Activated naive CD8-positive, alpha-beta T cell treated with anti-CD3 and anti-CD28 coated beads for 36 hours (primary cell): Measurements from ENCODE around the gene ISLR2. TPM values are rescaled to one million over a fixed set of nuclear protein-coding genes. Genes with fewer than 3 reads are reported as not detected.
A peak's percentile ranks its signal among the peaks of the same experiment; 100 is the strongest.
"Not testable (repeated sequence)": the region's sequence is repeated elsewhere in the genome, so short reads cannot be mapped to it uniquely, and the experiment has no call there.

ENCODE experiments used
- DNase-seq: peaks from one replicate; pipeline ENCODE4 v3.0.0; 2021
- H3K27ac Mint-ChIP-seq: one replicate; pipeline ENCODE4 v1.8.0; 2022; ENCODE audit warnings: mild to moderate bottlenecking, moderate library complexity, mixed read lengths
- H3K27me3 Mint-ChIP-seq: one replicate; pipeline ENCODE4 v1.8.0; 2022; ENCODE audit warnings: mild to moderate bottlenecking, mixed read lengths
- H3K36me3 Mint-ChIP-seq: one replicate; pipeline ENCODE4 v1.8.0; 2021; ENCODE audit warnings: mild to moderate bottlenecking, mixed read lengths
- H3K4me1 Mint-ChIP-seq: one replicate; pipeline ENCODE4 v1.8.0; 2021; ENCODE audit warnings: mixed read lengths
- H3K4me3 Mint-ChIP-seq: one replicate; pipeline ENCODE4 v1.8.0; 2022; ENCODE audit warnings: mild to moderate bottlenecking, moderate library complexity, mixed read lengths
- H3K9me3 Mint-ChIP-seq: one replicate; pipeline ENCODE4 v1.8.0; 2022; ENCODE audit warnings: mixed read lengths
- total RNA-seq, 2 experiments: library from RNA; stranded (reverse); gene quantifications; one replicate each; pipeline ENCODE4 v1.2.3, GENCODE V29; 2021

Gene ISLR2
- total RNA-seq, 2 experiments from 2014 or later: not detected

DNA sequence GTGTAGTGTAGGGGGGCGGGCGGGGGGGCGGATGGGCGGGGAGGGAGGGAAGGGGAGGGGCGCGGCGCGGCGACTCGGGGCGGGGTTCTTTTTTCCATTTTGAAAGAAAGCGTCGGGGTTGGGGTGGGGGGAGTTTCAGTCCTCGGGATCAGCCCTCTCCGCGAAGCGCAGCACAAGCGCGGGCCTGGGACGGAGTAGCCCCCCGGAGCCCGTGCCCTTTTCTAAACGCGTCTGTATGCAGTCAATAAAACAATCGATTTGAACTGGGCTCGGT lies 6.1 kb downstream of the ISLR2 start:
- no peaks in the 10 kb centered on the region for H3K36me3 Mint-ChIP-seq
- peaks cover 93% of the 10 kb centered on the region for H3K27me3 Mint-ChIP-seq
- no peak overlapping the region for H3K27ac Mint-ChIP-seq
- H3K4me3 Mint-ChIP-seq: peak overlapping the region; percentile 66
- no peak for DNase-seq
- H3K4me1 Mint-ChIP-seq: peaks cover 23% of the 10 kb centered on the region
- H3K9me3 Mint-ChIP-seq: no peaks in the 10 kb centered on the region

DNA sequence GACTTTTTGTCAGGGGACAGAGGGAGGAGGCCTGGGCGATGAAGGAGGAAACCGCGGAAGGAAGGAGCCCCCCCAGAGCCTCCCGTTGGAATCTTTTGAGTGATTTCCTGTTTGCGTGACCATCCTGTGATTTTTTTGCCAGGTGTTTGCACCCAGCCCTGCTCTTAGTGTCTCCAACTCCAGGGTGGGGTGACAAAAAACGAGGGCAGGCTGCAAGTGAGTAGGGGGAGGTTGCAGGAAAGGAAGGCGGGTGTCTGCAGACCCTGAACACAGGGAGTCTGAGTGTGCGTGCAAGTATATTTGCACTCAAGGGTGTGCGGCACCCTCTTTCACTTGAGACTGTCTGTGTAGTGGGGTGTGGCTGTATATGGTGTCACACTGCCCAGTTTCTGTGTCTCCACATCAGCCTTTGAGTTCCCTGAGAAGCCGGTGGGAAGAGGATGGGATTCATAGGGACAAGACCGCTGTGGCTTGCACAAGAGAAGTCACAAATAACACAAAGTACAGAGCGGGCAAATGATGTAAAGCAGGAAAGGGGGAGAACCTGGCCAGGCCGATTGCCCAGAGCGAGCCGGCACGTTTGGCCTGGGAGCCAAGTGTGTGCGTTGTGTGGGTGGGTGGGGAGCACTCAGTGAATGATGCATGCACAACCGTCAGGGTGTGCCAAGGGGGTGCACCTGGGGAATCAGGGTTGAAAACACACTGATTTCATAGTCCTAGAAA lies 6.6 kb downstream of the ISLR2 start:
- no peaks in the 10 kb centered on the region for H3K36me3 Mint-ChIP-seq
- no peaks in the 10 kb centered on the region for H3K9me3 Mint-ChIP-seq
- peak overlapping the region; percentile 66 for H3K4me3 Mint-ChIP-seq
- no peak overlapping the region for H3K27ac Mint-ChIP-seq
- DNase-seq: no peak
- H3K27me3 Mint-ChIP-seq: peaks cover 92% of the 10 kb centered on the region
- peaks cover 23% of the 10 kb centered on the region for H3K4me1 Mint-ChIP-seq

DNA sequence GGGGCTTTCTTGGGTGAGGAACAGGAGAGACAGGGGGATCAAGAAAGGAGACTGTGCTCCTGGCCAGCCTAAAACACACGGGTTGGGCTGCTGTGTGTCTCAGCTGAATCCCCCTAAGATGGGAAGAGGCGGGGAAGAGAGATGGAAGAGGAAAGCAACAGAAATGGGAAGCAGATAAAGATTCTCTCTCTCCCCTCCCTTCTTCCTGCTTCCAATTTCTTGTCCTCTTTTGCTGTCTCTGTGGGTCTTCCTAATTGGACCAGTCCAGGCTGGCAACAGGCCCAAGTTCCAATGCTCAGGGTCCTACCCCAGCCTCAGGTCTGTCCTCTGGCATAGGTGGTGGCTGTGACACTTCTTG lies 7.1 kb downstream of the ISLR2 start:
- no peak overlapping the region for H3K27ac Mint-ChIP-seq
- H3K9me3 Mint-ChIP-seq: no peaks in the 10 kb centered on the region
- no peak overlapping the region for H3K4me3 Mint-ChIP-seq
- peaks cover 90% of the 10 kb centered on the region for H3K27me3 Mint-ChIP-seq
- no peaks in the 10 kb centered on the region for H3K36me3 Mint-ChIP-seq
- no peak for DNase-seq
- H3K4me1 Mint-ChIP-seq: peaks cover 20% of the 10 kb centered on the region

DNA sequence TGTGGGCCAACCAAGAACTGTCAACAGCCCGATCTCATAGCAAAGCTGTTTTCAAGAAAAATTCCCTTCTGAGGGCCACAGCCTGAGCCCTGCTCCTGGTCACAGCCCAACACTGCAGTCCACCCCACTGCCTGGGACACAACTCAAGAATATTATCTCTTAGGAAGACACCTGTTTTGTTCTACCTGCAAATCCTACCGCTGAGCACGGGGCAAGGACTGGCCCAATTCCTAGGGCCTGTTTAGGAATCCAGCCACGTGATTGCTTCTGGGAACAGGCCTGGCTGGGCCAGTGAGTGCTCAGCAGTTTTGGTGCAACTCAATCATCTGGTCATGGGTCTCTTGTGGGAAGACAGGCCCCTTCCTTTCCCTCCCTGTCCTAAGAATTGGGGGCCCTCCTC lies 8.3 kb downstream of the ISLR2 start:
- no peak for DNase-seq
- H3K9me3 Mint-ChIP-seq: no peaks in the 10 kb centered on the region
- peaks cover 20% of the 10 kb centered on the region for H3K4me1 Mint-ChIP-seq
- H3K27me3 Mint-ChIP-seq: peaks cover 79% of the 10 kb centered on the region
- H3K36me3 Mint-ChIP-seq: no peaks in the 10 kb centered on the region
- no peak overlapping the region for H3K27ac Mint-ChIP-seq
- no peak overlapping the region for H3K4me3 Mint-ChIP-seq

DNA sequence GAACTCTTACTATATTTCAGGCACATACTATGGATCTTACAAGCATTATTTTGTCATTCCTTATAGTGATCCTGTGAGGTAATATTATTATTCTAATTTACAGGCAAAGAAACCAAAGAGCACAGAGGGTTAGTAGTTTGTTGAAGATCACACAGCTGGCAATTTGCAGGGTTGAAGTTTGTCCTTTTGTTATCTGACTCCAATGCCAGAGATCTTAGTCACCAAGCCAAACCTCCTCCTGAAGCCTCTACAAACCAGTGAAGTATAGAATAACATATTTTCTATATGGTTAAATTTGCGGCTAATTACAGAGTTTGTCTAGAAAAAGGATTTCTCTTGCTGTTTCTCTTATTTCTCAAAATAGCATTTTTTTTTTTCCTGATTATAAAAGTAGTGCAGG lies 11.2 kb downstream of the ISLR2 start:
- H3K27me3 Mint-ChIP-seq: peaks cover 76% of the 10 kb centered on the region
- H3K36me3 Mint-ChIP-seq: no peaks in the 10 kb centered on the region
- H3K4me3 Mint-ChIP-seq: no peak overlapping the region
- peaks cover 2% of the 10 kb centered on the region for H3K9me3 Mint-ChIP-seq
- H3K27ac Mint-ChIP-seq: no peak overlapping the region
- no peak for DNase-seq
- peaks cover 7% of the 10 kb centered on the region for H3K4me1 Mint-ChIP-seq

DNA sequence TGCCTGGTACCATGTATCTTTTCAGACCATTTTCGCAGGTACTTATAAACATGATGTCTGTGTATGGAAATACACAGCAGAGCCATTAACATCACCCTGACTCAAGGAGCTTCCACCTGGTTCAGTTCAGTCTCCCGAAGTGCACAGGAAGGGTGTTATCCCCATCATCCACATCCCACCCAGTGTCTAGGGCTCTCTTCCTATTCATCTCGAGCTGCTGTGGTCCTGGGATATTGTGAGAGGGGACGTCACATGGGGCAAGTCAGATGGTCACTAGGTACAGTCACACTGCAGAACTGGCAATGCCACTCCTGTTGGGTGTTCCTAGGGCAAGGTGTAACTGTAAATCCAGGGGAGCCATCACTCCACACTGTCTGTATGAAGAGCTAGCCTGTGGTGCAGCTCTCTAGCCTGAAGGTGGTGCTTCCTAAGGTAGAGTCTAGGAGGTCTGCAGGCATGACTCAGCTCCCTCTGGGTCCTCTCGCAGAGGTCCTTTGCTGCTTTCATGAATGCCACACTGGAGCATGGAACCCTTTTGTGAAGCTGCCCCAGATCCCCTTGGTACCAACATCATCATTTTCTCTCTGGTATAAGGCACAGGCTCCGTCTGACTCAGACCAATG lies 13.9 kb downstream of the ISLR2 start:
- Mint-ChIP-seq H3K4me1 (no peaks in the 10 kb centered on the region), H3K4me3 (no peak overlapping the region), H3K27me3 (peaks cover 70% of the 10 kb centered on the region), H3K36me3 (no peaks in the 10 kb centered on the region), H3K27ac (no peak overlapping the region), H3K9me3 (peaks cover 2% of the 10 kb centered on the region)
- DNase-seq: no peak

DNA sequence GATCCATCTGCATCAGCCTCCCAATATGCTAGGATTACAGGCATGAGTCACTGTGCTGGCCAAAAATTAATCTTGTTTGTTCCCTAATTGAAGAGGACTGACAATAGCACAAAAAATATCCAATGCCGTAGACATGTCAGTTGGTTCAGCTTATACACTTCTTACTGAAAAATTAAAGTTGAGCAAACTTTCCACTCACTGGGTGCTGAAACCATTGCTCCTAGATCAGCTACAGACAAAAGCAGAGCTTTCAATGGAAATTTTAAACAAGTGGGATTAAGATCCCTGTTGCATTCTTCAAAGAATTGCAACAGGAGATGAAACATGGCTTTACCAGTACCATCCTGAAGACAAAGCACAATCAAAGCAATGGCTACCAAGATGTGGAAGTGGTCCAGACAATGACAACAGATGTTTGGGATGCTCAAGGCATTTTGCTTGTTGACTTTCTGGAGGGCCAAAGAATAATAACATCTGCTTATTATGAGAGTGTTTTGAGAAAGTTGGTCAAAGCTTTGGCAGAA lies 16.0 kb downstream of the ISLR2 start:
- DNase-seq: no peak
- Mint-ChIP-seq H3K9me3 (peaks cover 2% of the 10 kb centered on the region), H3K4me3 (no peak overlapping the region), H3K36me3 (no peaks in the 10 kb centered on the region), H3K27ac (no peak overlapping the region), H3K27me3 (peaks cover 54% of the 10 kb centered on the region), H3K4me1 (no peaks in the 10 kb centered on the region)

DNA sequence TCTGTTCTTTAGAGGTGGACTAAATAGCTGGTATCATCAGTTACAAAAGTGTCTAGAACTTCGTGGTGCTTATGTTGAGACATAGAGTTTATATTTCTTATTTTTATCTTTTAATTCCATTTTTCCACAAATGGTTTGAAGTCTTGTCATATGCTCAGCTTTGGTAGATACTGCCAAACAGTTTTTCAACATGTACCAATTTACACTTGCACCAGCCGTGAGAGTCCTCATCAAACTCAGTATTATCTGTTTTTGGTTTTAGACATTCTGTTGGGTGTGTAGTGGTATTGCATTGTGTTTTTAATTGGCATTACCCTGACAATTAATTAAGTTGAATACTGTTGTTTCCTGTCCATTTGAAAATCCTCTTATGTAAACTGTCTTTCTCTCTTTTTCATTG lies 16.7 kb downstream of the ISLR2 start:
- Mint-ChIP-seq H3K4me1 (no peaks in the 10 kb centered on the region), H3K27ac (no peak overlapping the region), H3K9me3 (peaks cover 2% of the 10 kb centered on the region), H3K27me3 (peaks cover 53% of the 10 kb centered on the region), H3K36me3 (no peaks in the 10 kb centered on the region), H3K4me3 (no peak overlapping the region)
- DNase-seq: no peak

DNA sequence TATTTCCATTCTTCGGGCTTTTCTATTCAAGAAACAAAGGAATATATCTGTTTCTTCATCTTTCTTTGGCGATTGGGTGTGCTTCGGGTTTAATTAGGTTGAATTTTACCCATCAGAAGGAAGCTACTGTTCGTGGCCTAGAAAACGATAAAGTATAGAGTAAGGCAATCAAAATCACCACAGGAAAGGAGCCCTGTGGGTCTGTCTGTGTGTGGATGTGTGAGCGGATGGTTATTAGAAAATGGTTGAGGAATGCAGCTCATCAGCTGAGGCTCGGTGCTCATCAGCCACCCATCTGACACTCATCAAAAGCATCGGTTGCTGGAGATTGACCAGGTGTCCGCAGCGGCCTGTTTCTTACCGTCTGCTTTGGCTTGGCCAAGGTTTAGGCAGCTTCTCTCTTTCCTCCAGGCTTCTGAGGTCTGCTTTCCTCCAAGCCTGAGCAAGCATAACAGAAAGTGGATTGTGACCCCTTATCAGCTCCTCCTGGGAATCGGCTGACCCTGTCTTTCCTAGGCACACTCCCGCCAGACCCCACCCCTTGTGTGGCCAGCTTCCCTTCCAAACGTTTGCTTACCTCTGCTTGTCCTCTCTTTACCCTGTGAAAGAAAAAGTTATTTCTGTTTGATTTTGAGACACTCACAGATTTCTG lies 25.5 kb downstream of the ISLR2 start:
- H3K27ac Mint-ChIP-seq: no peak overlapping the region
- H3K36me3 Mint-ChIP-seq: no peaks in the 10 kb centered on the region
- DNase-seq: no peak
- H3K27me3 Mint-ChIP-seq: peaks cover 22% of the 10 kb centered on the region
- no peaks in the 10 kb centered on the region for H3K9me3 Mint-ChIP-seq
- peaks cover 36% of the 10 kb centered on the region for H3K4me1 Mint-ChIP-seq
- H3K4me3 Mint-ChIP-seq: no peak overlapping the region

DNA sequence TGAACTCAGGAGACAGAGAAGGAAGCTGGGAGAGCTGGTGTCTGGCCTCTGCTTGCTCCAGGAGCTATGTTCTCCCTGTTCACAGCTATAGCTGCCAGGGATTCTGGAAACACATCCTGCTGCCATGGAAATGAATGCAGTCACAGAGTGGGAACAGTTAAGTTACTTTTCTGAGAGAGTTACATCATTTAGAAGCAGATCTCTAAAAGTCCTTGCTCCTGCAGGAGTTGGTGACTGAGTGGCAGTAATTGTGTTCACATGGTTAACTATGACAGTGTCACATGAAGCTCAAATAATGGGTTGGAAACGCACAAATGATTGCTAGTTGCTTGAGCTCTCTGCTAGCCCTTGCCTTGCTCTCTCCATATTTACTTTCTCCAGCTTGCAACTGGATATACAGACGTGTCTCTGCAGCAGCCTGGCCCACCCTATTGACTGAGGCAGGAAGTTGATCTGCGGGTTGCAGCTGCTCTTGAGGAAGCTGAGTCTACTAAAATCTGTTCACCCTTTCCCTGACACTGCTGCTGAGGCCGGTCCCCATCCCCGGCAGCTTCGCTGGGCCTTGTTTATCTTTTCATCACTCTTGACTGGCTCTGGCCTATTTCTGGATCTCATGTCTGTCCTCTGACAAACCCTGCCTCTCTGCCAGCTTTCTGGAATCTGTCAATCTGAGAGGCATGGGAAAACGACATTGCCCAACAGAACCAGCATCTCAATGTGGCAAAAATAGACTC lies 26.5 kb downstream of the ISLR2 start:
- no peak overlapping the region for H3K4me3 Mint-ChIP-seq
- H3K27ac Mint-ChIP-seq: no peak overlapping the region
- no peak for DNase-seq
- peaks cover 36% of the 10 kb centered on the region for H3K4me1 Mint-ChIP-seq
- peaks cover 20% of the 10 kb centered on the region for H3K27me3 Mint-ChIP-seq
- no peaks in the 10 kb centered on the region for H3K36me3 Mint-ChIP-seq
- H3K9me3 Mint-ChIP-seq: no peaks in the 10 kb centered on the region

DNA sequence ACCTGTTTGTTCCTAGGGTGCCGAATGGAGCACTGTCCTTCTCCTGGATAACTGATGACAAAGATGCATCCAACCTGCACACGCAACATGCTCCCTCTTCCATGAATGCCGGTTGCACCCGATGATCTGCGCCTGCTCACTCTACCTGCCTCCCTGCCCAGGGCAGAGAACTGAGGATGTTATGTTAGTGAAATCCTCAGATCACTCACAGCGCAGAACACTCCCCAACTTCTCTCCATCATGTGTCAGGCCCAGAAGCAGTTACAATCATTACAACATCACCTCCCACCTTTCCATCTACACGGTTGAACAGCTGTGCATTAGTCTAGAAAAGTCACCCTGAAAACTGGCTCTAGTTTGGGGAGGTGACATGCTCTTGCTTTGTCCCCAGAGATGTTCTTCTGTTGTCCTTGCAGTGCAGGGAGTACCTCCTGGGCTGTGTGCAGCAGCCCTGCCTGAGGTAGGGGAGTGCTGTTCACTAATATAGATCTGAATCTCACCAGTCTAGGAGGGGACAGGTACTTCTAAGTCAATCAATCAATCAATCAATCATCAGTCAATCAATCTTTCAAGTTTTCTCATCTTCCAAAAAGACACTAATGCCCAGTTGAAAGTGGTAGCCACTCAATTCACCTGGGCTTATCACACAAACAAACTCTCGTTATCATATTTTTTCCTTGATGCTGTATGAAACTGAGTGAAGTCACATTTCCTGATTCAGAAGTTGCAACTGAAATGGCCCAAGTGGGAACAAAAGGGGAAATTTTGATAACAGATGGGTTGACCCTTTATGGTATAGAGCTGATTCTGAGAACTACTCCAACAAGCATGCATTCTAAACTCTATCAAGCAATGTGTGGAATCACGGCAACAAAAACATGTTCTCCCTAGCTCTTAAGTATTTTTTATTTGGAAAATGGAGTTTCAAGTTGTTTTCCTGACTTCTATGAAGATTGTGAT lies 27.8 kb downstream of the ISLR2 start:
- no peaks in the 10 kb centered on the region for H3K9me3 Mint-ChIP-seq
- H3K27me3 Mint-ChIP-seq: peaks cover 18% of the 10 kb centered on the region
- H3K27ac Mint-ChIP-seq: no peak overlapping the region
- peaks cover 36% of the 10 kb centered on the region for H3K4me1 Mint-ChIP-seq
- H3K36me3 Mint-ChIP-seq: no peaks in the 10 kb centered on the region
- H3K4me3 Mint-ChIP-seq: no peak overlapping the region
- no peak for DNase-seq

DNA sequence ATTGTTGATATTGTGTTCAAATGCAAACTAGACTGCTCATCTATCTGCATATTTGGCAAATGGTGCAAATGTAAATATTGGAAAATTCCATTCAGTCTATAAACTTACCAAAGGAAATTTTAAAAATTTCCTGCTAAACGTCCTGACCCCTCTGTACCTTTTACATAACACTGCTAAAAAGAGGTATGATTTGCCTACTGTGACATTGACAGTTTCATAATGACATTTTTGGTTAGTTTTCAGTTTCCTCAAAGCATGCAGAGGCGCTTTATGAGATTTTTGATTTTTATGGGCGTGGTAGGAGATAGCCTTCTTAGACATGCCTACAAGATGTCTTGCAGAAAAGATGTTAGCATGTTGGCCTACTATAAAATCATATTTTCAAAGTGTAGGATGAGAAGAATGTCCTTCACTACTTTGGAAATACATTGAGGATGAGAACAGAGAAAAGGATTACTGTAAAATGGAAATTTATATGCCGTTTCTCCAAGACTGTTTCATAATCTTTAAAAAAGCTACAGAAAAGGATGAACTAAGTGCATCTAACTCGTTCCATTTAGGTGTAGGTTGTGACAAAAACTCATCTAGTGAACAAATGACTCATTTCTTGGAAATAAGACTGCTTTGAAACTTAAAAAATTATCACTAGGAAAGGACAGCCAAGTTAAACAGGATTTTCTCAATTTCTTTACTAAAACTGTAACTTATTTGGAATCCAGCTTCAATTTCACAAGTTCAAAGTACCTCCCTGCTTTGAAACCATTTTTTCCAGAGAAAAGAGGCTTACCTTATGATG lies 28.7 kb downstream of the ISLR2 start:
- Mint-ChIP-seq H3K27ac (peak overlapping the region; percentile 30), H3K27me3 (peaks cover 16% of the 10 kb centered on the region), H3K36me3 (no peaks in the 10 kb centered on the region), H3K9me3 (no peaks in the 10 kb centered on the region), H3K4me1 (peaks cover 36% of the 10 kb centered on the region), H3K4me3 (no peak overlapping the region)
- no peak for DNase-seq

DNA sequence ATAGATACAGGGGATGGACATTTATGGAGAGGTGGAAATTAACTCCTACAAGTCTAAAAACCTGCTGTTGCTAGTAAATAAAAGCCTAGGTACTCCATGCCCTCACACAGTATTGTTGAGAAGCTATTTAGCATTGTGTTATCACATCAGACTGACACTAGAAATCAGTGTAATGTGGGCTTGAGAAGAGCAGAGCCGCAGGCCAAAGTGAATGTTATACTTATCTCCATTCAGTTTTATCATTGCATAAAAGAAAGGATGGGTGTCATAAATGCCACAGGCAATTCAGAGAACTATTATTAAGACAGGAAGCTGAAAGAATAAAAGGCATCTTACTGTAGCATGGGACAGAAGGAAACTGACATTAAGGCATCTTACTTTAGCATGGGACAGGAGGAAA lies 29.4 kb downstream of the ISLR2 start:
- H3K4me3 Mint-ChIP-seq: no peak overlapping the region

DNA sequence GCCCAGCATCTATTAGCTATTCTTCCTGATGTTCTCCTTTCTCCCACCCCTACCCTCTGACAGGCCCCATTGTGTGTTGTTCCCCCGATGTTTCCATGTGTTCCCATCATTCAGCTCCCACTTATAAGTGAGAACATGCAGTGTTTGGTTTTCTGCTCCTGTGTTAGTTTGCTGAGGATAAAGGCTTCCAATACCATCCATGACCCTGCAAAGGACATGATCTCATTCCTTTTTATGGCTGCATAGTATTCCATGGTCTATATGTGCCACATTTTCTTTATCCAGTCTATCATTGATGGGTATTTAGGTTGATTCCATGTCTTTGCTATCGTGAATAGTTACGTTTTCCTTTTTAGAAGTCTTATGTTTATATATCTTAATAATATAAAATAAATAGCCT lies 30.0 kb downstream of the ISLR2 start:
- not testable (repeated sequence) for H3K4me3 Mint-ChIP-seq, DNase-seq, H3K27ac Mint-ChIP-seq, H3K36me3 Mint-ChIP-seq, H3K9me3 Mint-ChIP-seq
- Mint-ChIP-seq H3K27me3 (peaks cover 11% of the 10 kb centered on the region), H3K4me1 (peaks cover 36% of the 10 kb centered on the region)

More for the DNA sequence above, 29.4 kb downstream of the ISLR2 start:
- no peak for DNase-seq
- Mint-ChIP-seq H3K9me3 (no peaks in the 10 kb centered on the region), H3K36me3 (no peaks in the 10 kb centered on the region), H3K4me1 (peaks cover 36% of the 10 kb centered on the region), H3K27me3 (peaks cover 16% of the 10 kb centered on the region), H3K27ac (peak overlapping the region; percentile 7)
